ENCODE data around the gene FSD1. TPM values are rescaled to one million over a fixed set of nuclear protein-coding genes. Genes with fewer than 3 reads are reported as not detected.
"Not testable (repeated sequence)": the region's sequence is repeated elsewhere in the genome, so short reads cannot be mapped to it uniquely, and the experiment has no call there.

The FSD1 gene
- total RNA-seq, 1 donor from 2014 or later = 48.3 TPM

DNA sequence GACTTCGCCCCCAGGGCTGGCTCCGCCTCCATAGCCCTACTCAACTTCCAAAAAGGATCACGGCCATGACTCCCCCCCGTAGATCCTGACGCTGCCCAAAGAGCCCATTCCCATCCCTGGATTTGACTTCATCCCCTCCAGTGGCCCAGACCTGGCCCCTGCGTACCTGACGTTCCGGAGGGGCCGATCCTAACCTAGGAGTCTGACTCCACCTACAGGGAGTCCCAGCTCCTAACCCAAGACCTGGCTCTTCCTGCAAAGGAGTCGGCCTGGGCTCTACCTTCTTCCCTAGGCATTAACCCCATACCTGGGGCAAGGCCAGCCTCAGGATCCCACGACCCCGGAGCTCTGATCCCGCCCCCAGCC is 23.5 kb downstream of the FSD1 start:
- Mint-ChIP-seq H3K36me3 (peaks cover 4% of the 10 kb centered on the region), H3K4me3 (peak overlapping the region; percentile 89), H3K27ac (no peak overlapping the region), H3K9me3 (no peaks in the 10 kb centered on the region), H3K4me1 (peaks cover 22% of the 10 kb centered on the region), H3K27me3 (ENCODE audit: insufficient read depth, low read depth) (peaks cover 13% of the 10 kb centered on the region)
- Histone ChIP-seq H3K9me3 (ENCODE audit: low read depth) (no peaks in the 10 kb centered on the region), H4K20me1 (ENCODE audit: low read depth) (peaks cover 5% of the 10 kb centered on the region), H3K9ac (no peak overlapping the region), H3K4me2 (peak overlapping the region; percentile 79), H3K27me3 (peaks cover 11% of the 10 kb centered on the region), H3K36me3 (no peaks in the 10 kb centered on the region), H3K4me1 (peaks cover 3% of the 10 kb centered on the region), H3F3A (ENCODE audit: low read depth) (peaks cover 21% of the 10 kb centered on the region), H3K27ac (peak overlapping the region; percentile 47), H3K4me3 (peak overlapping the region; percentile 48), H3K79me2 (ENCODE audit: low read depth) (no peaks in the 10 kb centered on the region), H2AFZ (replicated peaks) (peak overlapping the region; percentile 73)
- TF ChIP-seq EZH2 (IDR thresholded peaks at IDR 0.05) (no peak), EZH2phosphoT487 (IDR thresholded peaks at IDR 0.05) (no peak)
- TF ChIP-seq, protein P1, sequence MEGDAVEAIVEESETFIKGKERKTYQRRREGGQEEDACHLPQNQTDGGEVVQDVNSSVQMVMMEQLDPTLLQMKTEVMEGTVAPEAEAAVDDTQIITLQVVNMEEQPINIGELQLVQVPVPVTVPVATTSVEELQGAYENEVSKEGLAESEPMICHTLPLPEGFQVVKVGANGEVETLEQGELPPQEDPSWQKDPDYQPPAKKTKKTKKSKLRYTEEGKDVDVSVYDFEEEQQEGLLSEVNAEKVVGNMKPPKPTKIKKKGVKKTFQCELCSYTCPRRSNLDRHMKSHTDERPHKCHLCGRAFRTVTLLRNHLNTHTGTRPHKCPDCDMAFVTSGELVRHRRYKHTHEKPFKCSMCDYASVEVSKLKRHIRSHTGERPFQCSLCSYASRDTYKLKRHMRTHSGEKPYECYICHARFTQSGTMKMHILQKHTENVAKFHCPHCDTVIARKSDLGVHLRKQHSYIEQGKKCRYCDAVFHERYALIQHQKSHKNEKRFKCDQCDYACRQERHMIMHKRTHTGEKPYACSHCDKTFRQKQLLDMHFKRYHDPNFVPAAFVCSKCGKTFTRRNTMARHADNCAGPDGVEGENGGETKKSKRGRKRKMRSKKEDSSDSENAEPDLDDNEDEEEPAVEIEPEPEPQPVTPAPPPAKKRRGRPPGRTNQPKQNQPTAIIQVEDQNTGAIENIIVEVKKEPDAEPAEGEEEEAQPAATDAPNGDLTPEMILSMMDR (IDR thresholded peaks at IDR 0.05) = no peak
- DNase-seq (ENCODE audit: low spot score) = no peak

- Histone ChIP-seq H4K20me1 (ENCODE audit: low read depth) (peaks cover 5% of the 10 kb centered on the region), H3K9me3 (ENCODE audit: low read depth) (no peaks in the 10 kb centered on the region), H3K4me3 (peak overlapping the region; percentile 48), H3K4me2 (peak overlapping the region; percentile 79), H3K4me1 (peaks cover 3% of the 10 kb centered on the region), H3F3A (ENCODE audit: low read depth) (peaks cover 21% of the 10 kb centered on the region), H2AFZ (replicated peaks) (no peak overlapping the region), H3K27ac (no peak overlapping the region), H3K9ac (no peak overlapping the region), H3K79me2 (ENCODE audit: low read depth) (no peaks in the 10 kb centered on the region), H3K27me3 (peaks cover 11% of the 10 kb centered on the region), H3K36me3 (no peaks in the 10 kb centered on the region)
- Mint-ChIP-seq H3K4me1 (peaks cover 22% of the 10 kb centered on the region), H3K4me3 (peak overlapping the region; percentile 83), H3K27me3 (ENCODE audit: insufficient read depth, low read depth) (peaks cover 13% of the 10 kb centered on the region), H3K27ac (no peak overlapping the region), H3K9me3 (no peaks in the 10 kb centered on the region), H3K36me3 (peaks cover 4% of the 10 kb centered on the region)
- TF ChIP-seq EZH2 (IDR thresholded peaks at IDR 0.05) = no peak
- TF ChIP-seq, protein P1 (IDR thresholded peaks at IDR 0.05) = no peak
- TF ChIP-seq EZH2phosphoT487 (IDR thresholded peaks at IDR 0.05) = no peak
- DNase-seq (ENCODE audit: low spot score) = peak; percentile 98
These were observed 24.0 kb downstream of the FSD1 start for GRCh38 chr19:4328243-4328990.

- H3K9me3 ChIP-seq (ENCODE audit: low read depth); H3K27ac Mint-ChIP-seq; H2AFZ ChIP-seq (replicated peaks): not testable (repeated sequence)
These were observed 24.7 kb downstream of the FSD1 start for GRCh38 chr19:4328991-4329681.

GRCh38 chr19:4329858-4330257 is 25.5 kb downstream of the FSD1 start:
- H3K79me2 ChIP-seq (ENCODE audit: low read depth) = no peaks in the 10 kb centered on the region
- no peak overlapping the region for H2AFZ ChIP-seq (replicated peaks)
- Mint-ChIP-seq H3K9me3 (no peaks in the 10 kb centered on the region), H3K27me3 (ENCODE audit: insufficient read depth, low read depth) (peaks cover 12% of the 10 kb centered on the region), H3K4me1 (peaks cover 22% of the 10 kb centered on the region), H3K36me3 (peaks cover 13% of the 10 kb centered on the region), H3K4me3 (peak overlapping the region; percentile 74), H3K27ac (no peak overlapping the region)
- DNase-seq (ENCODE audit: low spot score) = no peak
- no peaks in the 10 kb centered on the region for H3K36me3 ChIP-seq
- no peak overlapping the region for H3K4me3 ChIP-seq
- H3K4me2 ChIP-seq = no peak overlapping the region
- peaks cover 5% of the 10 kb centered on the region for H4K20me1 ChIP-seq (ENCODE audit: low read depth)
- TF ChIP-seq, protein P1 (IDR thresholded peaks at IDR 0.05) = no peak
- TF ChIP-seq EZH2 (IDR thresholded peaks at IDR 0.05) = no peak
- no peak for TF ChIP-seq EZH2phosphoT487 (IDR thresholded peaks at IDR 0.05)
- no peak overlapping the region for H3K27ac ChIP-seq
- peaks cover 21% of the 10 kb centered on the region for H3F3A ChIP-seq (ENCODE audit: low read depth)
- no peak overlapping the region for H3K9ac ChIP-seq
- H3K9me3 ChIP-seq (ENCODE audit: low read depth) = no peaks in the 10 kb centered on the region
- H3K27me3 ChIP-seq = peaks cover 11% of the 10 kb centered on the region
- peaks cover 3% of the 10 kb centered on the region for H3K4me1 ChIP-seq

More at GRCh38 chr19:4328991-4329681, 24.7 kb downstream of the FSD1 start:
- H3K9ac ChIP-seq; H3K9me3 Mint-ChIP-seq; H3K36me3 Mint-ChIP-seq; H3K4me1 ChIP-seq; H3K79me2 ChIP-seq (ENCODE audit: low read depth); H4K20me1 ChIP-seq (ENCODE audit: low read depth); H3K36me3 ChIP-seq; H3K27ac ChIP-seq: not testable (repeated sequence)
- Histone ChIP-seq H3F3A (ENCODE audit: low read depth) (peaks cover 21% of the 10 kb centered on the region), H3K27me3 (peaks cover 11% of the 10 kb centered on the region), H3K4me3 (peak overlapping the region; percentile 43), H3K4me2 (peak overlapping the region; percentile 69)
- Mint-ChIP-seq H3K27me3 (ENCODE audit: insufficient read depth, low read depth) (peaks cover 12% of the 10 kb centered on the region), H3K4me3 (peak overlapping the region; percentile 83), H3K4me1 (peaks cover 22% of the 10 kb centered on the region)
- DNase-seq (ENCODE audit: low spot score) = peak; percentile 19
